ENCODE data around the gene ADAM12.
"Not testable (repeated sequence)": the region's sequence is repeated elsewhere in the genome, so short reads cannot be mapped to it uniquely, and the experiment has no call there.

The ADAM12 gene

DNA sequence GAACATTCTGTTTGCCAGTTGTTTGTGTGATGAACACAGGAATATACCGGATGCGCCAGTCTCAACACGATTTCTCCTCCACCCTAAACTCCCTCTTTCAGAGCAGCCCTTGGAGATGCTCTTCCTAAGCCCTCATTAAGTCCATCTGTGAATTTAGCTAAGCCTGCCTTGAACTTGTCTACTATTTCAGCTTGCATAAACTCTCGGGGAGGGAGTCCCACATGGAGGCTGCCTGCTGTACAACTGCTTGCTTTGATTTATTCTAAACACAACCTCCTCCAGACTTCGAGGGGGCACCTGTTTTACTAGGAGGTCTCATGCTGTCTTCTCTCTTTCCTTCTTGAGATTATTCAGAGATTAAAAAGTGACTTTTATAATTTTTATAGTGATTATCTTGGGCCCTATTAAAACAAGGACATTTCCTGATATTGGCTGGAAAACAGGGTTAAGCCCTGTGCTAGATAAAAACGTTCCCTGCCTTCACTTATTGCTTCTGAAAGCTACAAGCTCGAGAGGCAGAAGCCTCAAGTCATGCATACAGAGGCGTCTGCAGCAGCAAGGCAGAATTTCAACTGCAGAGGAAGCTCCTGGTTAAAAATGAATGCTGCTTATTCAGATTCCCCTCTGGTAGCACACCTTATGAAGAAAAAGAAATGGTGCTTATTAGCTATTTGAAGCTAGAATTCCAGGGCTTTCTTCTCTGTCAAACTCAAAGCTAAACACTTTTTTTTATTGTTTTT lies 317.6 kb downstream of the ADAM12 start:
- no peak for DNase-seq

DNA sequence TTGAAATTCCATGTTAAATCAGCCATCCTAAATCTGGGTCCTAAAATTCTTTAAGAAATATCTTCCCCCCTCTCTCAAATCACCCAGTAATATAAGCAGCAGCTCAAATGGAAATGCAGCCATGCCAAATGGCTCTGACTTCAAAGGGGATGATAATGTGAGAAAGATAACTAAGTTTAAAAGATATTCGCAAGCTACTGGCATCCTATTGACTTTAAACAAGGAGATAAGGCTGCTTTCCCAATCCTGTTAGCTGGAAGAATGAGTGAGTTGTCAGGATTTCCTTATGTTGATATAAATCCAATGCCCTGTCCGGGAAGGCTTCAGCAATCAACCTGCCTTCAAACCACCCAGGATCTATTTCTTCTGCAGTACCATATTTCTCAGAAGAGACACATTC lies 320.0 kb downstream of the ADAM12 start:
- no peak for DNase-seq

DNA sequence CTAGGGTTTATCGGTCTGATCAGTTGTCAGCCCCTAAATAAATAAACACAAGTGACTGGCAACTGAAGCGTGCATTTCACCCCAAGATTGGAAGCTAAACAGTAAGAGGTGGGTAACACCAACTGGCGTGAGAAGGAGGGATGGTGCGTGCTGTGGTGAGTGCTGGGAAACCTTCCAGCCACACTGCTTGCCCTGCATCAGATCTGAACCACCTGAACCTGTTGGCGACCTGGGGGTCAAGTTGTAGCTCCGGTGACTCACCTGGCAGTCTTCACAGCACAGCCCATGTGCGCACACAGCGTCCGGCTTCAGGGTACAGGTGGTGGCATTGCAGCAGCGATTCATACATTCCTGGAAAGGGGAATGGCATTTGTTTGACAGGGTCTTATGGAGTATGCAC lies 321.8 kb downstream of the ADAM12 start:
- no peak for DNase-seq

DNA sequence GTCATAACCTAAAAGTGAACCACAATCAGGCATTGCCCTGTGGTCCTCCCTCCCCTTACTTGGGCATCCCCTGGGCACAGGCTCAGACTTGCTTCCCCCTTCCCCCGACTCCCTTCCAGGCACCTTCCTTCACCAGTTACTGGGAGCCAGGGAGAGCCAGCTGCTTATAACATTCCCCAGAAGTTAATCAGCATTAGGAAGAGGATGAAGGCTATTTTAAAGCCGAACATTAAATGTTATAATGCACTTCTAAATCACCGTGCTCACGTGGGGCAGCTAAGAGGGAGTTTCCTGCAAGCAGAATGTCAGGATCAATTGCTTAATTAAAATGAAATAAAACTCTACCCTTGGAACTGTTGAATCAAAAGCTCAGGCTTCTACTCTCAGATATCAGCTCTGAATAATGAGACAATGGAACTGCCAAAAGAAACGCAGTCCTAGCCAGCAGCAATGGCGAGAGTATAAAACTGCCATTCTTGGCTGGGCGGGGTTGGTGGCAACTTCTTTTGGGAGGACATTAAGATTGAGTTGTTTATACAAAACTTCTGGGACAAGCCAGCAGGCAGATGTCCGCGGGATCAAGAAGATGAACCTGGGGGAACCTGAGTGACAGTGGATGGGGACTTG lies 322.4 kb downstream of the ADAM12 start:
- no peak for DNase-seq

DNA sequence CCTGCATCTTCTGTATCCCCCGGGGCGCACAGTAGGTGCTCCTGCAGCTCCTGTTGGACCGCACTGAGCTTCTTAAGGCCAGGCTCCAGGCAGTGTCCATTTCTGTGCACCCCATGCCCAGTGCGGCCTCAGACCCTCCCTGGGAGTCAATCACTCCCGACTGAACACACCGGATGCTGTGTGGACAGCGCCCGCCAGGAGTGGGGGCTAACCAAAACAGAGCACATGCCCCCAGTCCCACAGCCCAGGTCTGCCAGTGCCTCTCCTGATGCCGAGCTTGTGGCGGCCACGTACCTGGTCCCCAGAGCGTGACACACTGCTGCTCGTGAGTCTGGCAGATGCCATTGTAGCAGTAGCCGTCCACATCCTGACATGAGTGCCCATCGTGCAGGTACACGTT lies 323.8 kb downstream of the ADAM12 start:
- DNase-seq, result no peak

DNA sequence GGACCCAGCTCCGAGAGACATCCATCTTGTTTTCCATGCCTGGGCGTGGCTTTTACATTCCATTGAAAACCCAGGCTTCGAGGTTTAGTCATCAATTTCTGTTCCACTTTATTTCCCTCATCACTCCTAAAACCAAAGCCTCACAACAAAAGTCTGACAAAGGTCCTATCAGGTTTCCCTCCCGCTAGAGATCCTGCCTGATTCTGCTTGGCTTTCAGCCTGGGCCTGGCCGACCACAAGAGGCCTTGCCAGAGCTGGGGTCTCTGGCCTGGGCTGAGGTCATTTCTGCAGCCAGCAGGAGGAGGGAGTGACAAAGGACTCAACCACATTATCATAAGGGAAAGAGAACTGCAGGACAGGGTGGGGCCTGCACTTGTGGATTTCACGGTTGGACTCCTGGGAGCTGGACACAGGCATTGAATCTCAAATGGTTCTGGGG lies 324.9 kb downstream of the ADAM12 start:
- DNase-seq, result peak; percentile 88

DNA sequence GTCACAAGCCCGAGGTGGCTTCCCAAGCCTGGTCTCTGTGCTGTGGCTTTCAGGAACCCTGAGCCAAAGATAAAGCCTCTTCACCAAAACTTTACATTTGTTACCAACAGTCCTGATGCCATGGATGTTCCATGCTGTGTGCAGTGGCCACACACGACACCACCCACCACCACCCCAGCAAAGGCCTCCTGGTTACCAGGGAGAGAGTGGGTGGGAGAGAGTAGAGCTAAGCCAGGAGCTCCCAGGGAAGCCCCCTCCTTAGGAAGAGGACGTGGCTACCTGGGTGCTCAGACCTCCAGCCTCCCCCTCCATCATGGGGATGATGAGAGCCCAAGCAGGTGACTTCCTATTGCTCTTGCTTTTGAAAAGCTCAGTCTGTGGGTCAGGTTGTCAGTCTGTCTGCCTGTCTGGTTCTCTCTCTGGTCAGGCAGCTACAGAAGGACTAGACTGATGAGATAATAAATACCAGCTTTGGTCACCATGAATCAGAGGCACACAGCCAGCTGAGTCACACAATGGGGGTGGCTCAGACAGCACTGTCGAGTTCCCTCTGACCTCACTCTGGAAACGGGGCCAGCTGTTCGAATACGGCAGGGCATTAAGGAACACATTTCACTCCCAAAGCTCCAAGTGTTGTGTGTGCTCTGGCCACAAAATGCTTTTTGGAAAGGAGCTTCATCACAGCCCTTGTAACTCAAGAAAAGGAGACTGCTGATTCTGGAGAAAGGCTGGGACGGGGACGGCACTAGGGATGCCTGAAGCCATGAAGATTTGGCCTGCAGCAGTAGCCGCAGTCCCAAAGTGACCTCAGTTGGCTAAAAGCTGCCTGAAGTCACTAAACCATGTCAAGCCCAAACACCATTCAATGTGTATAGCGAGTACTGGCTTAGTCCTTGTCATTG lies 325.9 kb downstream of the ADAM12 start:
- DNase-seq, result peak; percentile 99

DNA sequence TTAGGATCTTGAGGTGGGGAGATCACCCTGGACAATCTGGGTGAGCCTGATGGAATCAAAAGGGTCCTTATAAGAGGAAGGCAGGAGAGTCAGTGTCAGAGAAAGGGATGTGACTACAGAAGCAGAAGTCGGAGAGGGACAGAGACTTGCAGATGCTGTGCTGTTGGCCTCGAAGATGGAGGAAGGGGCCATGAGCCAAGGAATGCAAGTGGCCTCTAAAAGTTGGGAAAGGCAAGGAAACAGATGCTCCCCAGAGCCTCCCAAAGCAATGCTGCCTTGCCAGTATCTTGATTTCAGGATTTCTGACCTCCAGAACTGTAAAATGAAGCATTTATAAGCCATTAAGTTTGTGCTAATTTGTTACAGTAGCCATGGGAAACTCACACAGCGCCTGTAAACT lies 326.8 kb downstream of the ADAM12 start:
- no peak for DNase-seq

DNA sequence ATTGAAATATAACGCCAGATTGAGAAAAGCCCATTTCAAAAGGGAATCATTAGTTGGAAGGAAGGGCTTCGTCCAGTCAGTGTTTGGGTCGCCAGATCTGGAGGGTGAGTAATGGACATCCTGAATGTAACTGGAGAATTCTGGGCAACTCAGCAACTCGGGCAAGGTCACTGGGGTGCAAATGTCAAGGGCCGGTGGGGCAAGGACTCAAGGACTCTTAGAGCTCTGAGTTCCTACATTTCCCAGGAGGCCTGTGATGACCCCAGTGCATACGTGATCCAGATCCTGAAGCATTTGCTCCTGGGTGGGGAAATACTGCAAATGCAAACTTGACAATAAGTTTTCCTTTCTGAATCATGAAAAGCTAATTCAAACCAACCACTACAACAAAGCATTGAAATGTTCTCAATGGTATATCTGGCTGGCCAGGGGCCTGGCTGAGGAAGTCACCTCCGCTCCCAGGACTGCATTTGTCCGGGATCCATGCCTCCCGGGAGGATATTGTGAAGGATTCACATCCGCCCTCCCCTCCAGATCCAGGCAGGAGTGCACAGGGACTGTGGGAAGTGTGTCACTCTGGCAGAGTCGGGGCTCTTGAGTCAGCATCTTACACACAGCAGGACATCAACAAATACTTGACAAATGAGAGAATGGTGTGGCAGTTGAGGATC lies 327.9 kb downstream of the ADAM12 start:
- peak; percentile 87 for DNase-seq

DNA sequence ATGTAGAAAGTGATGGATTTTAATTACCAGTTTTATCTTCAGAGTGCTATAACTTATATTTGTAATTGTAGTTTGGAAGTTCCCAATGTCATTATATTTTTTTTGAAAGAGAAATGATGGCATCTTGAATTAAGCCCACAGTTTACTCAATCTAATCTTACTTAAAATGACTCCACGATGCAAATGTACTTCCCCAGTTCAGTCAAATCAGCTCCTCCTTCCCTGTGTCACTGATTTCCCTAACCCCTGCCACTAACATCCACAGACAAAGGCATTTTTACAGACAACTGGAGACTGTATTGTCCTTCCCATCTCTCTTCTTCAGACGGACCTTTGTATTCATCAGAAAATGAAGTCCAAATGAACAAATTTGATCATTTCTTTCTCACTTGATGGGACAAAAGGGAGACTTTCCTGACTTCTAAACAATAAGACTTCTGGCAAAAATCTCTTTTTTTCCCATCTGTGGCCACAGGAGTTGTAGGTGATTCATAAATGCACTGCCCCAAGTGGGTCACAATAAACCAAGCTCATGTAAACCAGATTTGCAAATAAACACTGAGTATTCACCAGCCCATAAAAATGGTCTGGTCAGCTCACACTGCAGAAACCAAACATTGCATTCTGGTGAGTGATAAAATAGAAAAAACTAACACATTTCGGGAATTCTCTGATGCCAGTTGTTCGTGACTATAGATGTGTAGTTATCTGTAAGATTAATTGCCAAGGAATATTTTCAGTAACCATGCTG lies 329.0 kb downstream of the ADAM12 start:
- peak; percentile 91 for DNase-seq

DNA sequence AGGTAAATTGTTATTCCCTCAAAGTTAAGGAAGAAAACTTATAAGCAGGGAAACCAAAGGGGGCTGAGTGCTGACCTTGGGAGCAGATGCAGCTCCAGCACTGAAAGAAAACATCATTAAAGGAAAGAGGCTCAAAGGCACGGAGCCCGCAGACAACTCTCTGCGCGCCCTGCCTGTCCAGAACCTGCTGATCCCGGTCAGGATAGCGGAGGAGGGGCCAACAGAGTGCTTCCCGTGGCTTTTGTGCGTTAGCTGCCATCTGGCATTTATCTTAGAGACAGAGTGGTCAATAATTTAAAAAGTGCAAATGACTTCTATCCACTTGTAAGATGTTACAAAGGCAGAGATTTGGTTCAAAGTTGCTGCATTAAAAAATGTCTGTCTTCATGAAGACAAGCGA lies 329.8 kb downstream of the ADAM12 start:
- no peak for DNase-seq

DNA sequence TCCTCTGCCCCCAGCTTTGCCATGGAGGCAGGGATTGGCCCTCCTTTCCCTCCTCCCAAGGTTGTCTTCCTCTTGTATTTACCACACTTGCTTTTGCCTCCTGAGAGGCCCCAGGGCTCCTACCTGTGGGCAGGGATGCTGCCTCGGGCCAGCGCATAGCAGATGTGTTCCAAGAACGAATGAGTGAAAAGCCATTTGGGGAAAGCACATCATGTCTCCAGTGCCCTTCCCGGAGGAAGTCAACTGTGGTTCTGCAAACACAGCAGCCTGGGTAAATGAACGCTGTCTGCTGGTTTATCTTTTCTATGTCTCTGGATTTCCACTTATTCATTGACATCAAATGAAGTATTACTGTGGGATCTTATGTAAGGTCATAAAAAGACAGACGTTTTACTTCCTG lies 330.2 kb downstream of the ADAM12 start:
- no peak for DNase-seq

DNA sequence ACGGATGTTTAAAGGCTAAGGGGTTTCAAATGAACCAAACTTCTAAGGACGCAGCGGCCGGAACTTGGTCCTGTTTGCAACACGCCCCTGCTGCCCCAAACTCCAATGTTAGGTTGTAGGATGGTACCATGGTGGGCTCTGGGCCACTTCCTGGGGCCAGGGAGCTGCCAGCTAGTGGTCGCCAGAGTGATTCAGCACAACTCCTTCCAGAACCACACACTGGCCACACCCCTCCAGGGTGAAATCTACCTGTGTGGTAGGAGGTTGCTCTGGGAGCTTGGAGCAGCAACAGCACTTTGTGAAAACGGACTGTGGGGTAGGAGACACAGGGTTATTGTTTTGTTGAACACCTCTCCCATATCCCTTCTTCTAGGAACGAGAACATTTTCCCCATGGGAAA lies 330.8 kb downstream of the ADAM12 start:
- DNase-seq, result no peak

DNA sequence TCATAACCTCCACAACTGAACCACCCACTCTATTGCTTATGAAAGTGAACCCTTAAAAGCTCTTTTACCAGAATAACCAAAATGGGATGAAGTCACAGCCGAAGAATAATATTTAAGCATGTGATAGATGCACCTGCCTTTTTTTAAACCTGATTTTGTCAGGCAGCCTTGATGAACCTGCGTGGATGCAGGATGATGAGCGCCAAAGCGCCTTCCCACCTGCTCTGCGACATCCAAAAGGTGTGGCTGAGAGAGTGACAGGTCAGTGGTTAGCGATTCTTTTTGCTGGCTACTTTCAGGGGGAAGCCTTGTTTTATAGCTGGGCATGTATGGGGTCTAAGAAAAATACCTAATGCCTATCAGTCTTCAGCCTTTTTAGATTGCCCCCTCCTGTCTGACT lies 334.1 kb downstream of the ADAM12 start:
- DNase-seq, result no peak

DNA sequence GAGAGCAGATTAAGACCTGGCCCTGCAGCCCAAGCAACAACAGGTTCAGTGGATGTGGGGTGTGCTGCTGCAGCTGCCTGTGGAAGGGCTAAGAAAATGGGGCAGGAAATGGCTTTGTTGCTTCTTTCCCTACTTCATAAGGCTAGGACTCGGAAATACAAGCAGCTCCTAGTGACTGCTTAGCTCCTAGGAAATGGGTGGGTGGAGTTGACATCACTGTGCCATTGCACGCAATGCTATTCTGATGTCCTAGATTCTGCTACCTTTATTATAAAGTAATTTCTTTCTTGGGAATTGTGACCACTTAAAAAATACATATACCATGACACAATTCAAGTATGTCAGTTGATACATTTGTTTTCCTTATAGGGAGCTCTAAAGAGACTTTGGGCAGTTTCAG lies 336.1 kb downstream of the ADAM12 start:
- DNase-seq, result no peak

DNA sequence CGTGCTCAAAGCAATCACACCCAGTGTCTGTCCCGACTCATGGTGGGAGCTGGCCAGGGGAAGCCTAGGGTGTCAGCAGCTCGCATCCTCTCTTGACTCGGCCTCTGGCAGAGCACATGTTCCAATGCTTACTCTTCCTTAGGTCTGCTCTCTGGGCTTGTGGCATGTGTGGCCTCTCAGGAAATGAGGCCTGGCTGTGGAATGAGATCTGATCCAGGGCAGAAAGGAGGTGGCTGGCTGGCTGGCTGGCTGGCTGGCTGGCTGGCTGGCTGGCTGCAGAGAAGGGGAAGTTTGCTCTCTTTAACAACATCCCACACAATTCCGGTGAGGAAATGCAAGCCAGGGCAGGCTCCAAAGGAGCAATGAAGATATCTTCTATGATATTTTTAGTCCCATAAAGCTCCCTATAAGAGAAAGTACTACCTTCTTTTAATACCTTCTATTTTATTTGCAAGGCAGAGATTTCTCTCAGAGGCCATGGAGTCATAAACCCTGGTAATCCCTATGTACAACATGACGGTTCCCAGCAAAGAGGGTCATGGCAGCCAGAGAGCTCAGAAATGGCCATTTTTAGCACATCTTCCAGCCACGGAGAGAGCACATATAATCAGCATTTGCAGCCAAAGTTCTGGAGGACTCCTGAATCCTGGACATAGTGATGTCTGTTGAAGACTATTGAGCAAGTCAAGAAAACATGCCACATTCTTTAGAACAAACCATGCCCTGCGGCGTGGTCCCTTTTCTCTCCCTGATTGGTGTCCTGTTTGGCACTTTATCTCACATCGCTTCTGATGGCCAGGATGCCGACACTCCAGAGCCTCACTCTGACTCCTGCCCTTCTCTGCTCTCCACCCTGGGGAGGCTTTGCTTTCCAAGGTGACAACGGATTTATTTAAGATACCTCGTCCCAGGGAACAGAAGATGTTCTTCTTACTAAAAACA lies 338.2 kb downstream of the ADAM12 start:
- peak; percentile 74 for DNase-seq

DNA sequence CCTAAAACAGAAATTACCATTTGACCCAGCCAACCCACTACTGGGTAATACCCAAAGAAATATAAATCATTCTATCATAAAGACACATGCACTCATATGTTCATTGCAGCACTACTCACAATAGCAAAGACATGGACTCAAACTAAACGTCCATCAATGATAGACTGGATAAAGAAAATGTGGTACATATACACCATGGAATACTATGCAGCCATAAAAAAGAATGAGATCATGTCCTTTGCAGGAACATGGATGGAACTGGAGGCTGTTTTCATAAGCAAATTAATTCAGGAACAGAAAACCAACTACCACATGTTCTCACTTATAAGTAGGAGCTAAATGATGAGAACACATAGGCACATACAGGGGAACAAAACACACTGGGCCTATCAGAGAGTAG lies 340.5 kb downstream of the ADAM12 start:
- not testable (repeated sequence) for DNase-seq

DNA sequence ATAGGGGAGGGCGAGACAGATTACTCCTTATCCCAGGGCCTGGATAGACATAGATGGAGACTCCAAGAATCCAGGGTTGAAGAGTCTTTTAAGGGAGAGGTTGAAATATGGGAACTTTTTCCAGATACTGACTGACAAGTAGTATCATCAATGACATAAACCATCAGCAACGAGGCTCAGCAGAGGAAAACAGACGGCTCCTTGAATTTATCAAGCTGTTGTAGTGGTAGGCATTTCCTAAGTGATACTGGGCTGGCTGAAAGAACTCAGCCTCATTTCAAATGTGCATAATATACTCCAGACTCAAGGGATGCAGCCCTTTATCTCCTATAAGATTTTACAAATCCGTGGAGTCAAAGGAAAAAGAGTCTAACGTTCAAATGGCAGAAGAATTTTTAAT lies 341.4 kb downstream of the ADAM12 start:
- no peak for DNase-seq

DNA sequence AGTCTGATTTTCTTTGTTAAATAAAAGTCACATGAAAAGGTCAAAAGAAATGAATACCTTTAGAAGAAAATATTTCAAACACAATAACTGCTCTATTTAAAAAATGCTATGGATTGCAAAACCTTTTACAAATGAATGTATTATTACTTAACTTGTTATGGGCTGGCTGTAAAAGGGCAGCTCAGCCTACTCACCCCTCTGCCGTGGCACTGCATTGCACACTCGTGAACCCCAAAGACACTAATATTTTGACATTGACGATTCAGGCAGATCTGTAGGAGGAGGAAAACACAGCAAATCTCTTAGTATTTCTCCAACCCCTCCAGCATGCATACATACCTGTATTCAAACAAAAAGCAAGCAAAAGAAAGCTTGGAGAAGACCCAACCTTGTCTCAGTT lies 342.4 kb downstream of the ADAM12 start:
- no peak for DNase-seq

DNA sequence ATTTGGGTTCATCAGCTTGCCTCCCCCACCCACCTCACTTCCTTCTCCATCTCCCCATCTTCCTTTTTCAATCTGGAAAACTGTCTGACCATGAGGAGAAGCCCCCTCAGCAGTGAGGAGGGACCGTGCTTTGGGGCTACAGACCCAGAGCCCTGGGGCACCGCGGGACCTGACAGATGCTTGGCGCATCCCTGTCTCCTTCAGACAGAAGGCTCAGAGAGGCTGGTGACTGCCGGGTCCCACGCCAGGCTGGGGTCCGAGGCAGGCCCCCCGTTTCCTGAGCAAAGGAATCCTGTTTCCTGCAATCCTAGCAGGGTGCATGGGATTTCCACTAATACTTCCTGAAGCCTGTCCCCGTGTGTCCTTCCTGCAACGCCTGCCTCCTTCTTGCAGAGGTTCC lies 344.9 kb downstream of the ADAM12 start:
- DNase-seq, result no peak

DNA sequence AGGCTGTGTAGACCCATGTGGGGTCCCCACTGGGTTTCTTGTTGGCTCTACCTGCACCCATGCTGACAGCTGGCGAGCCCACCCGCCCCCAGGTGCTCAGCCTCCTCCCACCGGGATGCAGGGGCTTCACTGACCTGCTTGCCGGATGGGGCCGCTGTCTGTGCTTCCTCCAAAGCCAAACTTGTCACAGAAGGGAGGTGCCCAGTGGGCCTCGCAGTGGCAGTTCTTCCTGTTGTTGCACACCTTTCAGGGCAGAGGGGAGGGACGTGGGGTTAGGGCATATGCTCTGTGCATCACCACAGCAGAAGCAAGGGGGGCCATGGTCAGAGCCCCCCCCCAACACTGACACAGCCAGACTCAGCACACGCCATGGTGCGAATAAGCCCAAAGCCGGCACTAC lies 345.4 kb downstream of the ADAM12 start:
- no peak for DNase-seq

All from fibroblast of skin of right quadriceps (primary cell).